ACC112 (cell line): Measurements from ENCODE around the gene SHLD2.
"Not testable (repeated sequence)": the region's sequence is repeated elsewhere in the genome, so short reads cannot be mapped to it uniquely, and the experiment has no call there.

Experiments used
- H2AFZ ChIP-seq: fragments of 200-600 bp; sonication (generic); one replicate; pipeline ENCODE4 v1.6.0; 2017; ENCODE audit warnings: antibody characterized with exemption, low read length; ENCODE audit not compliant: unreplicated experiment
- H3K27ac ChIP-seq: fragments of 200-600 bp; sonication (generic); 2 replicates; pipeline ENCODE4 v1.5.1; 2014; ENCODE audit warnings: low read depth, mild to moderate bottlenecking, antibody characterized with exemption, low read length, moderate library complexity
- H3K27me3 ChIP-seq: fragments of 200-600 bp; sonication (generic); 2 replicates; pipeline ENCODE4 v1.6.1; 2014; ENCODE audit warnings: mild to moderate bottlenecking, antibody characterized with exemption, low read length, moderate library complexity, mixed read lengths; ENCODE audit not compliant: insufficient read depth
- H3K36me3 ChIP-seq: fragments of 200-600 bp; sonication (generic); 2 replicates; pipeline ENCODE4 v1.6.1; 2016; ENCODE audit warnings: mild to moderate bottlenecking, antibody characterized with exemption, low read length, moderate library complexity, mixed read lengths; ENCODE audit not compliant: insufficient read depth
- H3K4me1 ChIP-seq: fragments of 200-600 bp; sonication (generic); one replicate; pipeline ENCODE4 v1.6.1; 2016; ENCODE audit warnings: low read length, mixed read lengths; ENCODE audit not compliant: insufficient read depth, unreplicated experiment, control insufficient read depth
- H3K4me3 ChIP-seq: fragments of 200-600 bp; sonication (generic); 2 replicates; pipeline ENCODE4 v1.5.1; 2014; ENCODE audit warnings: mild to moderate bottlenecking, low read depth, low read length
- H3K79me2 ChIP-seq: fragments of 200-600 bp; sonication (generic); one replicate; pipeline ENCODE4 v1.6.0; 2016; ENCODE audit warnings: low read length; ENCODE audit not compliant: control insufficient read depth, unreplicated experiment, insufficient read depth

The SHLD2 gene

GRCh38 chr10:87118122-87118521, 23.1 kb downstream of the SHLD2 start:
- not testable (repeated sequence) for H3K27me3 ChIP-seq, H2AFZ ChIP-seq, H3K4me3 ChIP-seq, H3K79me2 ChIP-seq, H3K36me3 ChIP-seq, H3K4me1 ChIP-seq, H3K27ac ChIP-seq

- H3K4me1 ChIP-seq, H3K4me3 ChIP-seq, H2AFZ ChIP-seq, H3K79me2 ChIP-seq, H3K27ac ChIP-seq, H3K27me3 ChIP-seq, H3K36me3 ChIP-seq: not testable (repeated sequence)
Observed at GRCh38 chr10:87119029-87119428, 24.0 kb downstream of the SHLD2 start.

GRCh38 chr10:87123351-87123750, 28.3 kb downstream of the SHLD2 start:
- not testable (repeated sequence) for H3K4me3 ChIP-seq, H3K27ac ChIP-seq, H2AFZ ChIP-seq, H3K4me1 ChIP-seq, H3K36me3 ChIP-seq, H3K79me2 ChIP-seq, H3K27me3 ChIP-seq

- not testable (repeated sequence) for H3K4me3 ChIP-seq, H3K79me2 ChIP-seq, H3K27me3 ChIP-seq, H2AFZ ChIP-seq, H3K36me3 ChIP-seq, H3K27ac ChIP-seq, H3K4me1 ChIP-seq
Observed at GRCh38 chr10:87127048-87127447, 32.0 kb downstream of the SHLD2 start.

GRCh38 chr10:87127607-87128156, 32.7 kb downstream of the SHLD2 start:
- not testable (repeated sequence) for H3K36me3 ChIP-seq, H2AFZ ChIP-seq, H3K27me3 ChIP-seq, H3K79me2 ChIP-seq, H3K4me1 ChIP-seq, H3K4me3 ChIP-seq, H3K27ac ChIP-seq

GRCh38 chr10:87132176-87132575, 37.2 kb downstream of the SHLD2 start:
- not testable (repeated sequence) for H3K27me3 ChIP-seq, H2AFZ ChIP-seq, H3K4me3 ChIP-seq, H3K27ac ChIP-seq, H3K36me3 ChIP-seq, H3K4me1 ChIP-seq, H3K79me2 ChIP-seq

- not testable (repeated sequence) for H3K4me3 ChIP-seq, H3K4me1 ChIP-seq, H3K27me3 ChIP-seq, H3K27ac ChIP-seq, H2AFZ ChIP-seq, H3K36me3 ChIP-seq, H3K79me2 ChIP-seq
Observed at GRCh38 chr10:87133936-87134335, 38.9 kb downstream of the SHLD2 start.

- H3K27ac ChIP-seq, H3K79me2 ChIP-seq, H3K4me3 ChIP-seq, H2AFZ ChIP-seq, H3K4me1 ChIP-seq, H3K36me3 ChIP-seq, H3K27me3 ChIP-seq: not testable (repeated sequence)
Observed at GRCh38 chr10:87134440-87134839, 39.4 kb downstream of the SHLD2 start.

- not testable (repeated sequence) for H3K4me1 ChIP-seq, H3K4me3 ChIP-seq, H3K36me3 ChIP-seq, H3K79me2 ChIP-seq, H2AFZ ChIP-seq, H3K27ac ChIP-seq, H3K27me3 ChIP-seq
Observed at GRCh38 chr10:87137478-87137877, 42.5 kb downstream of the SHLD2 start.

- H3K4me1 ChIP-seq, H2AFZ ChIP-seq, H3K79me2 ChIP-seq, H3K36me3 ChIP-seq, H3K27me3 ChIP-seq: not testable (repeated sequence)
- Histone ChIP-seq H3K27ac (peak overlapping the region; percentile 65), H3K4me3 (peak overlapping the region; percentile 47; the same call in 1 of the 2 replicates)
Observed at GRCh38 chr10:87142230-87143108, 47.5 kb downstream of the SHLD2 start.

GRCh38 chr10:87143109-87143418, 48.1 kb downstream of the SHLD2 start:
- not testable (repeated sequence) for H2AFZ ChIP-seq, H3K36me3 ChIP-seq

More at GRCh38 chr10:87143109-87143418, 48.1 kb downstream of the SHLD2 start:
- not testable (repeated sequence) for H3K4me3 ChIP-seq, H3K27me3 ChIP-seq, H3K27ac ChIP-seq, H3K79me2 ChIP-seq, H3K4me1 ChIP-seq
